ENCODE results near the gene PLCG1.

Gene PLCG1

GRCh38 chr20:41200446-41201202 is 63.3 kb downstream of the PLCG1 start:
- TF ChIP-seq ESRRG (CRISPR knock-in tag; IDR thresholded peaks at IDR 0.05) (no peak), ZFP3 (CRISPR knock-in tag; IDR thresholded peaks at IDR 0.05) (no peak), PPARA (CRISPR knock-in tag; IDR thresholded peaks at IDR 0.05; ENCODE audit: borderline replicate concordance) (no peak), TSHZ2 (CRISPR knock-in tag; IDR thresholded peaks at IDR 0.05) (no peak), ISL1 (CRISPR knock-in tag; IDR thresholded peaks at IDR 0.05) (no peak), ZC3H10 (CRISPR knock-in tag; IDR thresholded peaks at IDR 0.05) (no peak), ZNF565 (CRISPR knock-in tag; conservative IDR thresholded peaks at IDR 0.05; ENCODE audit: low read depth) (no peak), OSR1 (CRISPR knock-in tag; IDR thresholded peaks at IDR 0.05) (no peak), ZNF70 (CRISPR knock-in tag; IDR thresholded peaks at IDR 0.05) (no peak), POU6F1 (CRISPR knock-in tag; IDR thresholded peaks at IDR 0.05; ENCODE audit: borderline replicate concordance, low read depth) (no peak), CSRNP3 (CRISPR knock-in tag; IDR thresholded peaks at IDR 0.05) (no peak), PATZ1 (CRISPR knock-in tag; IDR thresholded peaks at IDR 0.05; ENCODE audit: borderline replicate concordance) (no peak), GLIS3 (CRISPR knock-in tag; IDR thresholded peaks at IDR 0.05) (no peak)
- no peak for ATAC-seq

GRCh38 chr20:41201760-41202159 is 64.4 kb downstream of the PLCG1 start:
- ATAC-seq: no peak
- TF ChIP-seq CSRNP3 (CRISPR knock-in tag; IDR thresholded peaks at IDR 0.05): no peak
- no peak for TF ChIP-seq TCF4 (CRISPR knock-in tag; IDR thresholded peaks at IDR 0.05; ENCODE audit: borderline replicate concordance)

GRCh38 chr20:41202426-41202825 is 65.1 kb downstream of the PLCG1 start:
- ATAC-seq: no peak
- TF ChIP-seq CSDC2 (CRISPR knock-in tag; IDR thresholded peaks at IDR 0.05) (no peak), PATZ1 (CRISPR knock-in tag; IDR thresholded peaks at IDR 0.05; ENCODE audit: borderline replicate concordance) (no peak), ZFP3 (CRISPR knock-in tag; IDR thresholded peaks at IDR 0.05) (no peak), ZFP30 (CRISPR knock-in tag; IDR thresholded peaks at IDR 0.05) (no peak), POU6F1 (CRISPR knock-in tag; IDR thresholded peaks at IDR 0.05; ENCODE audit: borderline replicate concordance, low read depth) (no peak), ZC3H10 (CRISPR knock-in tag; IDR thresholded peaks at IDR 0.05) (no peak), ZNF70 (CRISPR knock-in tag; IDR thresholded peaks at IDR 0.05) (no peak), OSR1 (CRISPR knock-in tag; IDR thresholded peaks at IDR 0.05) (no peak), TCF4 (CRISPR knock-in tag; IDR thresholded peaks at IDR 0.05; ENCODE audit: borderline replicate concordance) (no peak), PPARA (CRISPR knock-in tag; IDR thresholded peaks at IDR 0.05; ENCODE audit: borderline replicate concordance) (no peak), SNAI2 (CRISPR knock-in tag; IDR thresholded peaks at IDR 0.05) (no peak), CSRNP3 (CRISPR knock-in tag; IDR thresholded peaks at IDR 0.05) (no peak), CREB5 (CRISPR knock-in tag; IDR thresholded peaks at IDR 0.05; ENCODE audit: low read depth) (no peak)

All from SK-N-SH treated with all-trans-retinoic acid at 6 μM for 48 hours (cell line).